ENCODE measurements around the gene RREB1. TPM values are rescaled to one million over a fixed set of nuclear protein-coding genes. Genes with fewer than 3 reads are reported as not detected.

The RREB1 gene
- total RNA-seq, 4 donors from 2014 or later, result 73.9 to 214 (median 107) TPM

DNA sequence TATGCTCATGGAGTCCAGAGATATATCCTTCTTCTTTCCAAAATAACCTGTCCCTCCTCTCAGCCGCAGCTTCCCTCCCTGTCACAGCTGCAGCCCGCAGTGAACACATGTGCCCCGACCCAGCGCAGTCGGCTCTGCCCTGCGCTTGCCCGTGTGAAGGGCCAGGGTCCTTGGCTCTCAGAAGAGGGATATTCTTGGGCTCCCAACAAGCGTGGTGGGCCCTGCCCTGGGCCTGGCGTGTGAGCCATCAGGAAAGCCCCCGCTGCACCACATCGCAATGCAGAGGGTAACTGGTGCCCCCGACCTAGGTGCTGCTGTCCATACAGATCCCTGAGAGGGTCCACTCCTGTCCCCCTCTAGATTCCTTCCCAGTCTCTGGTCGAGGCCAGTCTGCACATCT lies 140.1 kb downstream of the RREB1 start:
- intact Hi-C loops (cut with DNase I; ENCODE audit: low total_unique reads) (no loop called here), in situ Hi-C loops (cut with MboI; ENCODE audit: low pct_ligation_motif_present in 1 of 4, low pct_unique_long_range_greater_than_20kb in 1 of 4, low sequenced_read_pairs in 3 of 4) (loop anchor here (10.0 to 25.0 kb wide), 5 partner anchors 136 to 573 kb away; partner anchors contain the start of gene RREB1 (in 1 of the 4))
- peaks cover 0 to 43% (median 18%) of the 10 kb centered on the region in 4 donors for H3K36me3 ChIP-seq
- no peaks in the 10 kb centered on the region for H3K9me3 ChIP-seq
- H3K4me1 ChIP-seq, result peaks cover 3 to 18% (median 10%) of the 10 kb centered on the region in 4 donors
- TF ChIP-seq, protein P1, sequence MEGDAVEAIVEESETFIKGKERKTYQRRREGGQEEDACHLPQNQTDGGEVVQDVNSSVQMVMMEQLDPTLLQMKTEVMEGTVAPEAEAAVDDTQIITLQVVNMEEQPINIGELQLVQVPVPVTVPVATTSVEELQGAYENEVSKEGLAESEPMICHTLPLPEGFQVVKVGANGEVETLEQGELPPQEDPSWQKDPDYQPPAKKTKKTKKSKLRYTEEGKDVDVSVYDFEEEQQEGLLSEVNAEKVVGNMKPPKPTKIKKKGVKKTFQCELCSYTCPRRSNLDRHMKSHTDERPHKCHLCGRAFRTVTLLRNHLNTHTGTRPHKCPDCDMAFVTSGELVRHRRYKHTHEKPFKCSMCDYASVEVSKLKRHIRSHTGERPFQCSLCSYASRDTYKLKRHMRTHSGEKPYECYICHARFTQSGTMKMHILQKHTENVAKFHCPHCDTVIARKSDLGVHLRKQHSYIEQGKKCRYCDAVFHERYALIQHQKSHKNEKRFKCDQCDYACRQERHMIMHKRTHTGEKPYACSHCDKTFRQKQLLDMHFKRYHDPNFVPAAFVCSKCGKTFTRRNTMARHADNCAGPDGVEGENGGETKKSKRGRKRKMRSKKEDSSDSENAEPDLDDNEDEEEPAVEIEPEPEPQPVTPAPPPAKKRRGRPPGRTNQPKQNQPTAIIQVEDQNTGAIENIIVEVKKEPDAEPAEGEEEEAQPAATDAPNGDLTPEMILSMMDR (IDR thresholded peaks at IDR 0.05), result no peak
- TF ChIP-seq POLR2A (IDR thresholded peaks at IDR 0.05) (no peak), EP300 (IDR thresholded peaks at IDR 0.05; ENCODE audit: low read depth) (no peak), POLR2AphosphoS5 (IDR thresholded peaks at IDR 0.05) (no peak)
- H3K27me3 ChIP-seq, result no peaks in the 10 kb centered on the region
- no peak overlapping the region for H3K27ac ChIP-seq
- H3K4me3 ChIP-seq, result no peak overlapping the region
- 93% methylated on average over 13 of the region's 13 CpGs; no CpG with 5 or more reads in 1 of the 2 donors for WGBS, 2 donors (ENCODE audit: low coverage in 1 of 2)
- DNase-seq, result no peak

DNA sequence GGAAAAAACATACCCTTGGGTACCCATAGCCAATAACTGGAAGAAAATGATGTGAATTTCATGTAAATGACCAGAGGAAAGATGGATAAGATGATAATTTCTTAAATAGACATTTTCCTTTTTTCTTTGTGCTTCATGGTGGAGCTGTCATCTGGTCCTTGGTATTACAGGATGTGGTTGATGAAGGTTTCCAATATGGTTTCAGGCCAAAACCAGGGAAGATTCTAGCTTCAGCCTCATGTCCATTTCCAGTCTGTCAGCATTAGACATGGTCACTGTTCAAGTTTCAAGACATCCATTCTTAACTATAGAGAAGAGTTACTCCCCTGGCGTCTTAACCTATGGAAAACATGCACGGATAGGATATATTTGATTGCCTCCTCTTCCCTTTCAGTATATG lies 141.6 kb downstream of the RREB1 start:
- no peak for DNase-seq
- Histone ChIP-seq H3K9me3 (no peaks in the 10 kb centered on the region), H3K27me3 (no peaks in the 10 kb centered on the region), H3K4me1 (peaks cover 0 to 4% (median 0%) of the 10 kb centered on the region in 4 donors), H3K27ac (no peak overlapping the region), H3K4me3 (no peak overlapping the region), H3K36me3 (peaks cover 0 to 43% (median 18%) of the 10 kb centered on the region in 4 donors)
- intact Hi-C loops (cut with DNase I; ENCODE audit: low total_unique reads) (no loop called here), in situ Hi-C loops (cut with MboI; ENCODE audit: low pct_ligation_motif_present in 1 of 4, low pct_unique_long_range_greater_than_20kb in 1 of 4, low sequenced_read_pairs in 3 of 4) (loop anchor here (10.0 to 25.0 kb wide), 5 partner anchors 137 to 575 kb away; partner anchors contain the start of gene RREB1 (in 1 of the 4))
- no peak for TF ChIP-seq POLR2AphosphoS5 (IDR thresholded peaks at IDR 0.05)
- TF ChIP-seq EP300 (IDR thresholded peaks at IDR 0.05; ENCODE audit: low read depth), result no peak
- TF ChIP-seq, protein P1 (IDR thresholded peaks at IDR 0.05), result no peak
- no peak for TF ChIP-seq POLR2A (IDR thresholded peaks at IDR 0.05)
- WGBS, 2 donors (ENCODE audit: low coverage in 1 of 2), result 83 to 95% methylated on average over 1 to 2 of the region's 2 CpGs

DNA sequence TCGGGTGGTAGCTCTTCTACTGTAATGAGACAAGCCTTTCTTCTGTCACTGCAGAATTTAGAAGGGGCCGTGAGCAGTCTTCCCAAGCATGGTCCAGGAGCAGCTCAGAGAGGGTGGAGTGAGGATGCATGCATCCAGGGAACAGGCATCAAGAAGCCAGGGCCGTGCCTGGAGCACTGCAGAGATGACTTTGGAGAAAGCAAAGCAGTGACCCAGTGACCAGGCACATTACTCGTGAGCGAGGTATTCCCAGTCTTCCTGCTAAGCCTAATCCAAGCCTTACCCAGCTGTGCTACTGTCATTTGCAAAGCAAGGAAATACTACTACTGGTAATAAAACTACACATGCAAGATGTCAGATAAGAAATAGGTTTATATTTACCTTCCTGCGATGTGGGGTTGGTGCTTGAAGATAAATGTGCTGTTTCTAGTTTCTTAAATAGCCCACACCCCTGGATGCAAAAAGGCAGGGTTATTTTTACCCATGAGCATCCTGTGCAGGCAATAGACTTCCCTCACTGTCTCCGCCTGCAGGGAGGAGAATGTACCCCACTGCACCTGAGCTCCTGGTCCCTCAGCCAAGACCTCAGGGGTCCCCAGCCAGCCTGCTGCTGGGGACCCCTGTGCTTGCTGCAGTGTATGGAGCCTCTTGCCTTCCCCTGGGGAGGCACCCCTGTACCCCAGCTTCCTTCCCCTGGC lies 142.3 kb downstream of the RREB1 start:
- Histone ChIP-seq H3K4me3 (no peak overlapping the region), H3K36me3 (peaks cover 0 to 43% (median 18%) of the 10 kb centered on the region in 4 donors), H3K27me3 (no peaks in the 10 kb centered on the region), H3K4me1 (peaks cover 0 to 4% (median 0%) of the 10 kb centered on the region in 4 donors), H3K27ac (no peak overlapping the region), H3K9me3 (no peaks in the 10 kb centered on the region)
- 55 to 69% methylated on average over 1 to 7 of the region's 7 CpGs for WGBS, 2 donors (ENCODE audit: low coverage in 1 of 2)
- intact Hi-C loops (cut with DNase I; ENCODE audit: low total_unique reads), result no loop called here
- TF ChIP-seq, protein P1 (IDR thresholded peaks at IDR 0.05), result no peak
- DNase-seq, result no peak
- in situ Hi-C loops (cut with MboI; ENCODE audit: low pct_ligation_motif_present in 1 of 4, low pct_unique_long_range_greater_than_20kb in 1 of 4, low sequenced_read_pairs in 3 of 4), result loop anchor here (10.0 to 25.0 kb wide), 5 partner anchors 138 to 575 kb away; partner anchors contain the start of gene RREB1 (in 1 of the 4)

- Histone ChIP-seq H3K27ac (no peak overlapping the region), H3K4me1 (peaks cover 0 to 4% (median 0%) of the 10 kb centered on the region in 4 donors), H3K36me3 (peaks cover 0 to 41% (median 18%) of the 10 kb centered on the region in 4 donors), H3K4me3 (no peak overlapping the region), H3K27me3 (no peaks in the 10 kb centered on the region), H3K9me3 (no peaks in the 10 kb centered on the region)
- DNase-seq, result no peak
- in situ Hi-C loops (cut with MboI; ENCODE audit: low pct_ligation_motif_present in 1 of 4, low pct_unique_long_range_greater_than_20kb in 1 of 4, low sequenced_read_pairs in 3 of 4), result no loop called here
- intact Hi-C loops (cut with DNase I; ENCODE audit: low total_unique reads), result no loop called here
- WGBS, 2 donors (ENCODE audit: low coverage in 1 of 2), result 94 to 95% methylated on average over 8 of the region's 8 CpGs
- TF ChIP-seq EP300 (IDR thresholded peaks at IDR 0.05; ENCODE audit: low read depth) (no peak), POLR2AphosphoS5 (IDR thresholded peaks at IDR 0.05) (no peak), POLR2A (IDR thresholded peaks at IDR 0.05) (no peak)
- TF ChIP-seq, protein P1 (IDR thresholded peaks at IDR 0.05), result no peak
Observed at GRCh38 chr6:7250812-7251211, 143.1 kb downstream of the RREB1 start.

All from transverse colon (tissue), 4 donors.